OCI-LY1 (cell line): Measurements from ENCODE around the gene C10orf120.

Source experiments
- H2AFZ ChIP-seq: fragments of 200-600 bp; sonication (generic), shearing (Covaris generic); 2 replicates; pipeline ENCODE4 v1.6.0; 2014; ENCODE audit warnings: antibody characterized with exemption, mild to moderate bottlenecking, low read length
- H3F3A ChIP-seq: fragments of 200-600 bp; sonication (generic), shearing (Covaris generic); 2 replicates; pipeline ENCODE4 v1.6.0; 2014; ENCODE audit warnings: mild to moderate bottlenecking, antibody characterized with exemption, low read length, moderate library complexity; ENCODE audit not compliant: insufficient read depth
- H3K27ac ChIP-seq: fragments of 200-600 bp; sonication (generic); 2 replicates; pipeline ENCODE4 v1.5.1; 2014; ENCODE audit warnings: low read length, mixed run types, mild to moderate bottlenecking, low read depth; ENCODE audit not compliant: poor library complexity, severe bottlenecking
- H3K27me3 ChIP-seq: fragments of 200-600 bp; sonication (generic); 2 replicates; pipeline ENCODE4 v1.6.0; 2014; ENCODE audit warnings: antibody characterized with exemption, mild to moderate bottlenecking, low read length, moderate library complexity; ENCODE audit not compliant: insufficient read depth
- H3K36me3 ChIP-seq: fragments of 200-600 bp; sonication (generic); 2 replicates; pipeline ENCODE4 v1.6.1; 2014; ENCODE audit warnings: mild to moderate bottlenecking, antibody characterized with exemption, low read length, moderate library complexity, mixed read lengths; ENCODE audit not compliant: insufficient read depth
- H3K4me1 ChIP-seq: fragments of 200-600 bp; sonication (generic); 2 replicates; pipeline ENCODE4 v1.5.1; 2014; ENCODE audit warnings: mild to moderate bottlenecking, low read length, moderate library complexity; ENCODE audit not compliant: insufficient read depth, severe bottlenecking
- H3K4me2 ChIP-seq: fragments of 200-600 bp; sonication (generic), shearing (Covaris generic); 2 replicates; pipeline ENCODE4 v1.6.1; 2014; ENCODE audit warnings: low read length
- H3K4me3 ChIP-seq: fragments of 200-600 bp; sonication (generic); 2 replicates; pipeline ENCODE4 v1.5.1; 2014; ENCODE audit warnings: low read length, low read depth, mild to moderate bottlenecking, mixed read lengths; ENCODE audit not compliant: poor library complexity, severe bottlenecking
- H3K79me2 ChIP-seq: fragments of 200-600 bp; shearing (Covaris generic); 2 replicates; pipeline ENCODE4 v1.6.1; 2016; ENCODE audit warnings: mixed run types, low read length, mixed read lengths; ENCODE audit not compliant: insufficient read depth
- H3K9ac ChIP-seq: fragments of 200-600 bp; sonication (generic), shearing (Covaris generic); 2 replicates; pipeline ENCODE4 v1.6.1; 2014; ENCODE audit warnings: mild to moderate bottlenecking, low read length, mixed read lengths
- H3K9me2 ChIP-seq: fragments of 200-600 bp; sonication (generic), shearing (Covaris generic); 2 replicates; pipeline ENCODE4 v1.6.1; 2014; ENCODE audit warnings: low read depth, mild to moderate bottlenecking, low read length, mixed read lengths
- H3K9me3 ChIP-seq: fragments of 200-600 bp; shearing (Covaris generic); 2 replicates; pipeline ENCODE4 v1.6.1; 2014; ENCODE audit warnings: low read length, mixed read lengths
- H4K20me1 ChIP-seq: fragments of 200-600 bp; sonication (generic), shearing (Covaris generic); 2 replicates; pipeline ENCODE4 v1.6.0; 2016; ENCODE audit warnings: mild to moderate bottlenecking, low read length; ENCODE audit not compliant: insufficient read depth
- CTCF ChIP-seq: fragments of 200-600 bp; sonication (generic), shearing (Covaris generic); IDR thresholded peaks from 2 replicates; pipeline ENCODE4 v1.5.1; 2017; ENCODE audit warnings: mild to moderate bottlenecking, antibody characterized with exemption, low read length, moderate library complexity, mixed read lengths
- EZH2 ChIP-seq: fragments of 200-600 bp; sonication (generic), shearing (Covaris generic); IDR thresholded peaks from 2 replicates; pipeline ENCODE4 v1.8.0; 2017; ENCODE audit warnings: borderline replicate concordance, mixed run types, mild to moderate bottlenecking, antibody characterized with exemption, low read length, moderate library complexity, mixed read lengths

Gene C10orf120

GRCh38 chr10:122699796-122700455, at the start of gene C10orf120:
Gene C10orf120, minus strand, starts transcription at chr10:122699846. Its CDS starts 56 bp downstream, at chr10:122699790.
- Histone ChIP-seq H3K36me3 (no peaks in the 10 kb centered on the region), H2AFZ (no peak within 1 kb of the TSS)

GRCh38 chr10:122748496-122748895, 48.9 kb upstream of the C10orf120 start:
- H3F3A ChIP-seq: no peaks in the 10 kb centered on the region
- TF ChIP-seq CTCF (no peak), EZH2 (no peak)
- no peaks in the 10 kb centered on the region for H3K36me3 ChIP-seq
- no peak overlapping the region for H3K9ac ChIP-seq
- no peaks in the 10 kb centered on the region for H3K9me3 ChIP-seq
- no peaks in the 10 kb centered on the region for H3K4me1 ChIP-seq
- no peaks in the 10 kb centered on the region for H3K27me3 ChIP-seq
- no peaks in the 10 kb centered on the region for H3K79me2 ChIP-seq
- no peak overlapping the region for H3K27ac ChIP-seq
- H3K4me3 ChIP-seq: no peak overlapping the region
- H4K20me1 ChIP-seq: no peaks in the 10 kb centered on the region
- H3K4me2 ChIP-seq: no peak overlapping the region
- no peak overlapping the region for H2AFZ ChIP-seq
- no peaks in the 10 kb centered on the region for H3K9me2 ChIP-seq

More at GRCh38 chr10:122699796-122700455, at the start of gene C10orf120:
- H3K4me2 ChIP-seq: no peak within 1 kb of the TSS
- H3K4me1 ChIP-seq: no peaks in the 10 kb centered on the region
- no peaks in the 10 kb centered on the region for H3K9me3 ChIP-seq
- no peak within 1 kb of the TSS for H3K4me3 ChIP-seq
- no peak within 1 kb of the TSS for H3K27ac ChIP-seq
- no peaks in the 10 kb centered on the region for H4K20me1 ChIP-seq
- no peaks in the 10 kb centered on the region for H3K9me2 ChIP-seq
- H3K9ac ChIP-seq: no peak within 1 kb of the TSS
- no peaks in the 10 kb centered on the region for H3F3A ChIP-seq
- TF ChIP-seq CTCF (no peak), EZH2 (no peak)
- H3K79me2 ChIP-seq: no peaks in the 10 kb centered on the region
- H3K27me3 ChIP-seq: no peaks in the 10 kb centered on the region

GRCh38 chr10:122746408-122746807, 46.8 kb upstream of the C10orf120 start:
- no peaks in the 10 kb centered on the region for H3F3A ChIP-seq
- no peaks in the 10 kb centered on the region for H4K20me1 ChIP-seq
- no peaks in the 10 kb centered on the region for H3K36me3 ChIP-seq
- H2AFZ ChIP-seq: no peak overlapping the region
- H3K79me2 ChIP-seq: no peaks in the 10 kb centered on the region
- no peaks in the 10 kb centered on the region for H3K9me3 ChIP-seq
- H3K4me3 ChIP-seq: no peak overlapping the region
- no peak overlapping the region for H3K27ac ChIP-seq
- no peaks in the 10 kb centered on the region for H3K9me2 ChIP-seq
- no peak overlapping the region for H3K4me2 ChIP-seq
- no peaks in the 10 kb centered on the region for H3K4me1 ChIP-seq
- no peak overlapping the region for H3K9ac ChIP-seq
- no peaks in the 10 kb centered on the region for H3K27me3 ChIP-seq
- TF ChIP-seq EZH2: no peak
- TF ChIP-seq CTCF: no peak
